Bone marrow (tissue), 2 donors: ENCODE results near the gene CD8B2.
"Not testable (repeated sequence)": the region's sequence is repeated elsewhere in the genome, so short reads cannot be mapped to it uniquely, and the experiment has no call there.

Experiments
- DNase-seq, 2 donors: peaks; one replicate each; lab custom pipeline; 2025; lab: John Stamatoyannopoulos, UW

CD8B2 gene

GRCh38 chr2:106551417-106552130, 64.4 kb downstream of the CD8B2 start:
- no peak for DNase-seq

- DNase-seq, result no peak
These were observed 65.8 kb downstream of the CD8B2 start for GRCh38 chr2:106552921-106553320.

- no peak for DNase-seq
These were observed 66.2 kb downstream of the CD8B2 start for GRCh38 chr2:106553321-106553720.

DNA sequence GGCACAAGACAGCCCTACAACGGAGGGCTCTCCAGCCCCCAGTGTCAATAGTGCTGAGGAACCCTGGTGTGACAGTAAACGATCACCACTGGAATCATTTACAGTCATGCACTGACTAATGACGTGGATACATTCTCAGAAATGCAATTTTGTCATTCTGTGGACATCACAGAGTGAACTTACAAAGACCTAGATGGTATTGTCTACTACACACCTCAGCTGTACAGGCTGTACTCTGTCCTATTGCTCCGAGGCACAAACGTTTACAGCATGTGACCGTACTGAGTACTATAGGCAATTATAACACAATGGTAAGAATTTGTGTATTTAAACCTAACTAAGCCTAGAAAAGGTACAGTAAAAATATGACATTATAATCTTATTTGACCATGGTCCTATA, 67.2 kb downstream of the CD8B2 start:
- no peak for DNase-seq

GRCh38 chr2:106555053-106555452, 67.9 kb downstream of the CD8B2 start:
- DNase-seq, result no peak

GRCh38 chr2:106559786-106560185, 72.6 kb downstream of the CD8B2 start:
- DNase-seq, result not testable (repeated sequence)

- no peak for DNase-seq
These were observed 73.6 kb downstream of the CD8B2 start for GRCh38 chr2:106560773-106561172.

- DNase-seq, result no peak
These were observed 74.2 kb downstream of the CD8B2 start for GRCh38 chr2:106561356-106561755.

GRCh38 chr2:106561803-106562202, 74.6 kb downstream of the CD8B2 start:
- no peak for DNase-seq

DNA sequence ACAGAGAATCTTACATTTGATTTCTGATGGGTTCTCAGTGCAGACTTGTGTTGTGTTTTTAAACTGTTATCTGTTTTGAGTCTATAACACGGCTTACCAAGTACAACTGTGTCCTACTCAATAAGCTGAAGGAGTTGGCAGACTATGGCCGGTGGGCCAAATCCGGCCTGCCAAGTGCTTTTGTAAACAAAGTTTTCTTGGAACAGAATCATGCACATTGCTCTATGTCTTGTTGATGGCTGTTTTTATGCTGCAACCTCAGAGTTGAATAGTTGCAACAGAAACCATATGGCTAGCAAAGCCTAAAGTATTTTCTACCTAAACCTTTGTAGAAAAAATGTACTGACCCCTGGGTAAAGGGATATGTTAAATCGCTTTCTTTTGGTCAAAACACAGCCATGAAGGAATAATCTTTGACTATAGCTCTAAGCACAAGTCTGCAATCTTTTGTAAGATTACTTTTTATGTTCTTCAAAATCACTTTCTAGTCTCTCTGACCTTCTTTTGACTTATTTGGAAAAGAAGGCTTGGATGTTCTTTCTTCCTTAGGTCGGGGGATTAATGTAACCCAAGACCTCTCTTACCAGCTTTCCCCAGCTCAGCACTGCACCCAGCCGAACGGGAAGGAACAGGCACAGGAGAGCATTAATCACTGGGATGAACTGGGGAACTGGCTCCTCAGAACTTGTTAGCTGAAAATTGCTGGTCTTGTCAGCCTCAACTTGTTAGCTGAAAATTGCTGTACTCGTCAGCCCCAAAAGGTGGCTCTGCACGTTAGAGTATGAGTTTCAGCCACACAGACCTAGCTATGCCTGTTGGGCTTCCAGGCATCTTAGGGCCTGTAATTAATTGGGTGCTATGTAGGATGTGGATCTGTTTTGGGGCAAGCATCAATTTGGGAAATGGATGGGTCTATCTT, 75.4 kb downstream of the CD8B2 start:
- no peak for DNase-seq

DNA sequence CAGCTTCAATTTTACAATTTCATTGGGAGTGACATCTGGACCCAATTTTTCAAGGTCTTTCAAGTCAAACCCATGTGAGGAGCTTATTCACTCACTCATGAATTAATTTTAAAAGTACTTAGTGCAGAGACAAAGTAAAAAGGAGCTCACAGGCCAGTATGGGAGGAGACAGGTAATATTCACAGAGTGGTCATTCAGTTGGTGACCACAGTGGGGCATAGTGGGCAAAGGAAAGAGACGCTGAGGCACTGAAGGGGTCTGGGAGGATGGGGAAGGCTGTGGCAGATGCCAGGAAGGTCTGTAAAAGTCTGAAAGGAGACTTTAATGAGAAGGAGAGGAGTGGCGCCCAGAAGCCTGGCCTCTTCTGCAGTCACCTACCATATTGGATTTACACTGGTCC, 76.0 kb downstream of the CD8B2 start:
- no peak for DNase-seq

- DNase-seq, result no peak
These were observed 78.4 kb downstream of the CD8B2 start for GRCh38 chr2:106565599-106565998.

GRCh38 chr2:106566050-106566449, 78.9 kb downstream of the CD8B2 start:
- DNase-seq, result no peak

DNA sequence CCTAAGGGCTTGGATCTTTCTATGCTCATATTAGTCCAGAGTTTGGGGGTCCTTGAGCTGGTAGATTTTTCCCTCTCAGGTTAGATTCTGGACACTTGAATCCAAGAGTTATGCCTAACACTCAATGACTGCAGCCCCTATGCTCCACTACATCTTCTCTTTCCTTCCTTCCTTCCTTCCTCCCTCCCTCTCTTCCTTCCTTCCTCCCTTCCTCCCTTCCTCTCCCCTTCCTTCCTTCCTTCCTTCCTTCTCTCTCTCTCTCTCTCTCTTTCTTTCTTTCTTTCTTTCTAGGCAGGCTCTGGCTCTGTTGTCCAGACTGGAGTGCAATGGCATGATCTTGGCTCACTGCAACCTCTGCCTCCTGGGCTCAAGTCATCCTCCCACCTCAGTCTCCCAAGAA, 79.3 kb downstream of the CD8B2 start:
- DNase-seq, result not testable (repeated sequence)

DNA sequence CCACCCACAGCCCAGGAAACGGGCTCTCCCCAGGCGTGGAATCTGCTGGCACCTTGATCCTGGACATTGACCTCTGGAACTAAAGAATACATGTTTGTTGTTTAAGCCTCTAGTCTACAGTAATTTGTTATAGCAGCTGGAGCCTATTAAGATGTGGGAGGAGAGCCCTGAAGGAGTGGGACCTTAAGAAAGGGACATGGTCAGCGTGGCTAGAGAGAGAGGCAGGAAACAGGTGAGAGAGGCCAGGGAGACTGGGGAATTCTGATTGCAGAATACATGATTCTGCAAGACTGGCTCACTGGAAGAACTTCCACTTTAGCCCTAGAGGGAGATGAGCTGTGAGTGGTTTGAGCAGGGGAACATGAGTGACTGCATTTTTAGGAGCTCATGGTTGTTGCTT, 83.2 kb downstream of the CD8B2 start:
- no peak for DNase-seq
